Activated naive CD4-positive, alpha-beta T cell treated with Interleukin-2 at 50 U/mL for 16 hours (primary cell): Measurements from ENCODE around the gene IQCE.

Experiments
- DNase-seq: peaks from one replicate; pipeline ENCODE4 v3.0.0-alpha.2; 2020

Gene IQCE

GRCh38 chr7:2558629-2559282 is at the start of gene IQCE:
Gene IQCE (plus strand): TSS chr7:2558979. CDS start chr7:2559182, 203 bp downstream.
- DNase-seq: peak; percentile 93

- no peak for DNase-seq
Observed at GRCh38 chr7:2509298-2509906, 49.4 kb upstream of the IQCE start.

- DNase-seq: no peak
Observed at GRCh38 chr7:2510130-2510776, 48.5 kb upstream of the IQCE start.

- DNase-seq: peak; percentile 45
Observed at GRCh38 chr7:2510909-2511768, 47.6 kb upstream of the IQCE start.

- DNase-seq: no peak
Observed at GRCh38 chr7:2511769-2512168, 47.0 kb upstream of the IQCE start.

GRCh38 chr7:2512179-2512661 is 46.6 kb upstream of the IQCE start:
- DNase-seq: peak; percentile 27

- no peak for DNase-seq
Observed at GRCh38 chr7:2512713-2513112, 46.1 kb upstream of the IQCE start.

- no peak for DNase-seq
Observed at GRCh38 chr7:2513702-2514101, 45.1 kb upstream of the IQCE start.

- no peak for DNase-seq
Observed at GRCh38 chr7:2514473-2515423, 44.0 kb upstream of the IQCE start.

GRCh38 chr7:2515424-2516193 is 43.2 kb upstream of the IQCE start:
- no peak for DNase-seq

GRCh38 chr7:2516194-2516555 is 42.6 kb upstream of the IQCE start:
- DNase-seq: no peak

- no peak for DNase-seq
Observed at GRCh38 chr7:2517026-2517425, 41.8 kb upstream of the IQCE start.

GRCh38 chr7:2517678-2518507 is 40.9 kb upstream of the IQCE start:
- DNase-seq: no peak

GRCh38 chr7:2518737-2519118 is 40.1 kb upstream of the IQCE start:
- no peak for DNase-seq

- peak; percentile 84 for DNase-seq
Observed at GRCh38 chr7:2519119-2519930, 39.5 kb upstream of the IQCE start, which contains the start of gene LFNG. Gene LFNG (plus strand): TSS chr7:2519774. CDS start chr7:2519862, 88 bp downstream.

GRCh38 chr7:2520131-2520760 is 38.5 kb upstream of the IQCE start:
- peak; percentile 19 for DNase-seq

- DNase-seq: peak; percentile 19
Observed at GRCh38 chr7:2520761-2521290, 38.0 kb upstream of the IQCE start.

GRCh38 chr7:2521341-2521745 is 37.4 kb upstream of the IQCE start:
- peak; percentile 18 for DNase-seq
